HK-2 (cell line): Measurements from ENCODE around the gene ACVRL1.

Experiments
- DNase-seq: peaks from one replicate; pipeline ENCODE4 v3.0.0-alpha.2; 2018; ENCODE audit not compliant: unreplicated experiment

The ACVRL1 gene

GRCh38 chr12:51942056-51942455 is 34.8 kb downstream of the ACVRL1 start:
- DNase-seq: no peak

DNA sequence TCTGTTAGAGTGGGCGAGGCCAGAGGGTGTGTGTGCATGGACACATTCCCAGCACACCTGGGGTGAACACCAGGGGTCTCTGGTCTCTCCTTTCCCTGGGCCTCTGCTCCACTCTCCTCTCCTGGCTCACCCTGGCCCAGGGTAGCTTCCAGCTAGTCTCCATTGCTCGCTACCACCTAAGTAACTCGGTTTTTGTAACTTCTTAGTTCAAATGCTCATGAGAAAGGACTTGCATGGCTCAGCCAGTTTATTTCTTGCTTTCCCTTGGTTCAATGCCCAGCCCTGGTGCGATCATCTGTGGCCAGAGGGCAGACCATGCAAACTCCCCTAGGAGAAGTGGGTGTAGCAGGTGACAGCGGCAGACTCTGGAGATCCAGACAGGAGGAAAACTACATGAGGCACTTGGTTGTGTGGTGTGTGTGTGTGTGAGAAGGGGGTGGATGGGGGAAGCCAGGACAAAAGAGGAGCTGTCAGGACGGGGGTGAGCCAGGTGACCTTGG is 35.2 kb downstream of the ACVRL1 start:
- DNase-seq: no peak

GRCh38 chr12:51943346-51943745 is 36.0 kb downstream of the ACVRL1 start:
- no peak for DNase-seq

DNA sequence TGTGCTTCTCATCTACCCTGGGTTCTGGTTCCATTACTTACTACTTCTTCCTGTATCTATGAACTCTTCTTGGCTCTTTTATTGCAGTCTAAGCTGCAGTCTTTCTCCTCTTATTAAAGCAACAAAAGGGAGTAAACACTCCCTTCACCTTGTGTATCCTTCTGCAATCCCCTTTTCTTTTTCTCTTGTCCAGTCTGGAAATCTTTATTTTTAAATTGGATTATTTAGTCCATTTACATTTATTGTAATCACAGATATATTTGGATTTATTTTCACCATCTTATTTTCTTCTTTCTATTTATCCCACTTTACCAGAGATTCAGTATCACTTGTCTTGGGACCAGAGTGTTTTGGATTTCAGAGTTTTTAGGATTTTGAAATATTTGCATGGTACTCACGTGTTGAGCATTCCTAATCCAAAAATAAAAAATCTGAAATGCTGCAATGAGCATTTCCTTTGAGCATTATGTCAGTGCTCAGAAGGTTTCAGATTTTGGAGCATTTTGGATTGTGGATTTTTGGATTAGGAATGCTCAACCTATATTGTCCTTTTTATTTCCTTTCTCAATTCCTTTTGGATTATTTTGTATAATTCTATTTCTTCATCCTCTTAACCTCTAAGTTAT is 37.4 kb downstream of the ACVRL1 start:
- DNase-seq: no peak

DNA sequence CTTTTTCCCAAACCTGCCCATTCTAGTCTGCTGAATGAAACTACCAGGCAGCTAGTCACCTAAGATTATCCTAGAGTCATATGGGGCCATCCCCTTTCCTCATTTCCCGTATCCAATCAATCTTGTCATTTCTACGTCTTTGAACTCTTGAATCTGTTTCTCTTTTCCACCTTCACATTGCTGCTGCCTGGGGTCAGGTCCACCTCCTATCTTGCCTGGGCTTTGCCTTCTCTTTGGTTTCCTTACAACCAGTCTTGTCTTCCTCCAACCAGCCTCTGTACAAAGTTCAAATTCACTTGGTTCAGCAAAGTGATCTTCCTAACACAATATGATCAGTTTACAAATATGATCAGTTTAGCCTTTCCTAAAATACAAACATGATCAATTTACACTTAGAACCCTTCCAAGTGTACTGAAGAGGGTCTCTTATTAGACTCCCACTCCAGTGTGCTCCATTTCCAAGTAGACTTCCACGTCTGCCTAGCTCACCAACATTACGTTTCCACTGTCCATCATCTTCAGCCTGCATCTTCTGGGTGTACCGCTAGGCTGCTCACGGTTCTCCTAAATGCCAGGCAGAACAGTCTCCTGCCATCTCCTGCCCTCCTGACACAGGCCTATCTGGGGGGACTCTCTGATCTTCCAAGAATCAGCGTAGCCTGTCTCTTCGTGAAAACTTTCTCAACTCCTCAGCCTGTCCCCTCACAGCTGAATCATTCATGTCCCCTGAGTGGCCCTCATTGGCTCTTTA is 40.1 kb downstream of the ACVRL1 start:
- DNase-seq: no peak

GRCh38 chr12:51948066-51948465 is 40.8 kb downstream of the ACVRL1 start:
- DNase-seq: no peak

- DNase-seq: no peak
These were observed 42.2 kb downstream of the ACVRL1 start for GRCh38 chr12:51949342-51950030.

DNA sequence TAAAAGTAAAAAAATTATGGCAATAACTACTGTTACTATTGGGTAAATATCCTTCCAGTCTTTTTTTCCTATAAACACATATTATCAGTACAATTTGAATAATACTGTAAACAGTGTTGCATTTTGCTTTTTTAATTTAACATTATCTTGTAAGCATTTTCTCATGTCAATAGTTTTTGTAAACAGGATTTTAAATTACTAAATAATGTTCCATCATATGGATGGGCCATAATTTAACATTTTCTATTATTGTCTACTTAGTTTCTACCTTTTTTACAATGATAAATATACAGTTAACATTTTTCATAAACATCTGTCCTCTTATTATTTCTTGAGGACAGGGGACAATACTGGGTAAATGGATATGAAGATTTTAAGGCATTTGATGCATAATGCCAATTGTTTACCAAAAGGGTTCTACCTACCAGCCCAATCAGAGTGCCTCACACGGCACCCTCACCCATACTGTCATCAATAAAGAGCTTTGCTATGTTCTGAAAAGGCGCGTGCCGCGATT is 43.4 kb downstream of the ACVRL1 start:
- DNase-seq: no peak

DNA sequence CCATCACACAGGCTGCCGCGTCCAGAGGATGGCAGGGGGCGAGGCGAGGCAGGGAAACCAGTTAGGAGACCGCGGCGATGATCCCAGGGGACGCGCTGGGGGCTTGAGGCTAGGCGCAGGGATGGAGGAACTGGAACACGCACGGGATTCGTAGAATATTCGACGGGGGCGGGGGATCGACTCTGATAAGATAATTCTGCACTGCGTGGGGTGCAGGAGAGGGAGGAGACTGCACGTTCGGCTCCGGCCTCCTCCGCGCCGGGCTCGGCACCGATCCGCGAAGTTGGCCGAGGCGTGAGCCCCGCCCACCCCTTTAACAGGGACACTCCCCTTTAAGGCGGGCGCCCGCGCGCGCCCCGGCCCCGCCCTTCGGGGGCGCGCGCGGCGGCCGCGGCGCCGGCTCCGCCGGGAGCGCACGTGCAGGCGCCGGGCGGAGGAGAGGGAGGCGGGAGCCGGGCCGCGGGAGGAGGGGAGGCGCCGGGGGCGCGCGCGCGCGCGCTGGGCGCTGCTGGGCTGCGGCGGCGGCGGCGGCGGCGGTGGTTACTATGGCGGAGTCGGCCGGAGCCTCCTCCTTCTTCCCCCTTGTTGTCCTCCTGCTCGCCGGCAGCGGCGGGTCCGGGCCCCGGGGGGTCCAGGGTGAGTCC is 44.0 kb downstream of the ACVRL1 start, which contains the start of gene ACVR1B:
Gene ACVR1B (plus strand): TSS at position 501 of the 644 bp plus-strand sequence. CDS start 45 bp downstream, at position 546.
- peak; percentile 88 for DNase-seq

GRCh38 chr12:51951843-51952722 is 44.8 kb downstream of the ACVRL1 start:
- DNase-seq: no peak

DNA sequence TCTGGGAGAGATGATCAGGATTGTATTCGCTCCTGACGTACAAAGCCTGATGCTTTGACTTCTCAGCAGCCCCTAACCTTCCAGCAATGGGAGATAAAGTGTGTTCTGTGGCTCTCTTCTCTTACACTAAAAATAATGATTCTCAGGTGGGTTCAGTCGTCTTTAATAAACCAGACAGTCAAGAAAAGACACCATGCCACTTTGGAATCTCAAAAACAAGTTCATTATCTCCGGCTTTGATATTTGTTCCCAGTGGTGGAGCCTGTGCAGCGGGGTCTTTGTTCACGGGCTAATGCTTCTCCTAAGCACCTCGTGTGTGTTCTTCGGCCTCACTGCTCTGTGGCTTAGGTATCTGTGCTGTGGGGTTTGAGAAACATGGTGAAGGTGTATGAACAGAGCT is 45.8 kb downstream of the ACVRL1 start:
- no peak for DNase-seq

DNA sequence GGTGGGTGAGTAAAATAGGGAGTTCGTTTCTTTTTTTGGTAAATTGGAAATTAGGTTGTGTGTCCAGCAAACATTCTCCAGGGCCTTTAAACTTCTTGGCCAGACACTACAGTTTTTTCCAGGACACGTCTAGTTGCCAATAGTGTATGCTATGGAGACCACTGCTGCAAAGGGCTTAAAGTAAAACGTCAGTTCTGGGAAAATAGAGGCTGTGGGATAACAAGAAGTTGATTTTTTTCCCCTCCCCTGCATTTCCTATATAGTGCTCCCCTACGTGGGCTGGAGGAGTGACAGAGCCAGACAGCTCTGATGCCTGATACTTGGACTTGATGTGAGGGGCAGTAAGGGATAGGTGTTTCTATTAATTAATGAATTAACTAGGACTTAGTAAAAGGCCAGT is 46.6 kb downstream of the ACVRL1 start:
- DNase-seq: no peak

DNA sequence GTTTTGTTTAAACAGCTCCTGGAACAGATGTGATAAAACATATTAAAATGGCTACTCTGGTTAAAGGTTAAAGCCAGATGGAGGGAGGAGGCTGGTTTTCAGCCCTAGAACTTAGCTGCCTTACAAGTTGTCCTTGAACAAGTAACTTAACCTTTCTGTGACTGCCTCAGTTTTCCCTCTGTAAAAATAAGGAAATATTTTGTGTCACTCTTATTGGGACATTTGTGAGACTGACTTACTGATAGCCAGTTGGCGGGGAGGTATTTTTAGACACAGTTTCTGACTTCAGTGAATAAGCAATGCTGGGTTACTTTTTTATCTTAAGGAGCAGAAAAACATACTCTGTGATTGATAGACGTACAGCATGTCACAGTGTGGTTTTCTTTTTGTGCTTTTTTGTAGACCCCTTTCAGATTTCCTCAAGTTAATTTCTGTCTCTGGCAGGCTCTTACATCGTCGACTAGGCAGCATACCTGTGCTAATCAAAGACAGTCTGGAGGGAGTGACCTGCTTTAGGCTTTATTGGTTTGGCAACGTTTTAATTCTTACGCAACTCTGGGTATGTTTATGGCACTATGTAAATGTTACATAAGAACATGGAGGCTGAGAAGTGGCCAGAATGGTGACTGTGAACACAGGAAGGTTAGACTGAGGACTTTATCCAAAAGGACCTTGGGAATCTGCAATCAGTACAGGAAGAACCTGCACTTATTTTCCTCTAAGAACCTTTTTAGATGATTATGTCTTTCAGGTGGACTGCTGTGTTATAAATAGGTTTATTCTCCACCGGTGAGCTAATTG is 47.5 kb downstream of the ACVRL1 start:
- no peak for DNase-seq

DNA sequence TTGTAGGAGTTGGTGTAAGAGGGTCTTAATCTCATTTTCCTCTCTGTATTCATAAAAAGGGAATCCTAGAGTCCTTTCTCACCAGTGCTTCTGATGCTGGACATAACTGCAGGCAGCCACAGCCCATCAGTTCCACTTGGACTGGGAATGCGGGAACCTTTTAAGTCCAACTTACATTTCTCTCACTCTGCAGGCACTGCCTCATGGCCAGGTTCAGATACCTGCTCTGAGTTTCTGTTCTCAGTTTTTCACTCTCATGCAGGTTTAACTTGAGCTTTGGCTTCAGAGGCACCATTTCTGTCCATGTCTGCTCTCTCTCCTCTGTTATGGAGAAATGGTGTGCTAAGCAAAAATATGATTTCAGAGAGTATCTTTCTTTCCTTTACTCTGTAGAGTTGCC is 48.4 kb downstream of the ACVRL1 start:
- no peak for DNase-seq

- DNase-seq: no peak
These were observed 51.2 kb downstream of the ACVRL1 start for GRCh38 chr12:51958542-51958941.

DNA sequence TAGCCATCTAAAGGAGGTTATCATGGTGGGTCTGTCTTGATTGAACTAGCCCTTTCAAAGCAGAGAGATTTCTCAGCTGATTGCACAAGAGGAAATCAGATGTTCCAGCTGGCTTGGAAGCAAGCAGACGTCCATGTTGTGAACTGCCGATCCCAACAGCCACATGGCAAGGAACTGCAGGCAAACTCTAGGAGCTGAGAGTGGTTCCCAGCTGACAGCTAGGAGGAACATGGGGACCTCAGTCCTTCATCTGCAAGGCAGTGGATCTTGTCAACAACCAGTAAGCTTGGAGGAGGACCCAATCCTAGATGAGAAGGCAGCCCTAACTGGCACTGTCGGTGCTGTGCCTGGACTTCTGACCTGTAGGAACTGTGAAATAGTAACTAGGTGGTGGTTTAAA is 51.9 kb downstream of the ACVRL1 start:
- DNase-seq: no peak

DNA sequence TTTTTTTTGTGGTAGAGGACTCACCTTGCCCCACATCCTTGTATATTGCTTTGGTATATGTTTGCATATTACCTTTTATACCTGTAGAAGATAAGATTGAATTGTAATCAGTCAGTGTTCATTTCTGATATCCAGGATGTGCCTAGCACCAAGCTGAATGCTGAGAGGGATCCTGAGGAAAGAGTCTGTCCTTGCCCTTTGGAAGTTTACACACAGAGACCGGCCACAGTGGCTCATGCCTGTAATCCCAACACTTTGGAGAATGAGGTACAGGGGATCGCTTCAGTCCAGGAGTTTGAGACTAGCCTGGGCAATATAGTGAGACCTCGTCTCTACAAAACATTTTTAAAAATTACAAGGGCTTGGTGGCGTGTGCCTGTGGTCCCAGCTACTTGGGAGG is 52.6 kb downstream of the ACVRL1 start:
- DNase-seq: no peak

GRCh38 chr12:51960488-51960887 is 53.2 kb downstream of the ACVRL1 start:
- no peak for DNase-seq

DNA sequence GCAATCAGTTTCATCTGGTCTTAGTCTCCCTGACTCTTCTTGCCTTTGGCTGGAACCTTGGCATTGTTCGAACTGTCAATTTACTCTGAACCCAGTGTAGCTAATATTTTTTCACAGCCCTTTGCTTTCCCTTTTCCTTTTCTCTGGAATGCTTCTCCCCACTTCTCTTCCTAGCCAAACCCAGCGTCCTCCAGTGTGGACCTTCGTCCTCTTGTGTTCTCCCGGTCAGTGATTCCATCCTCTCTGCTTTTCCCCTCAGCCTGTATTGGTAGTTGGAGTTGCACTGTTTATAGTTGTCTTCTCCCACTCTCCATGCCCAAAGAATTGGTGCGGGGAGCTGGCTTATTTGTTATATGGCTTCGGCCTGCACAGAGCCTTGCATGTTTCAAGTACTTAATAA is 53.6 kb downstream of the ACVRL1 start:
- no peak for DNase-seq

GRCh38 chr12:51961834-51962233 is 54.5 kb downstream of the ACVRL1 start:
- no peak for DNase-seq
